Measurements from ENCODE around the gene MKKS.

Gene MKKS

DNA sequence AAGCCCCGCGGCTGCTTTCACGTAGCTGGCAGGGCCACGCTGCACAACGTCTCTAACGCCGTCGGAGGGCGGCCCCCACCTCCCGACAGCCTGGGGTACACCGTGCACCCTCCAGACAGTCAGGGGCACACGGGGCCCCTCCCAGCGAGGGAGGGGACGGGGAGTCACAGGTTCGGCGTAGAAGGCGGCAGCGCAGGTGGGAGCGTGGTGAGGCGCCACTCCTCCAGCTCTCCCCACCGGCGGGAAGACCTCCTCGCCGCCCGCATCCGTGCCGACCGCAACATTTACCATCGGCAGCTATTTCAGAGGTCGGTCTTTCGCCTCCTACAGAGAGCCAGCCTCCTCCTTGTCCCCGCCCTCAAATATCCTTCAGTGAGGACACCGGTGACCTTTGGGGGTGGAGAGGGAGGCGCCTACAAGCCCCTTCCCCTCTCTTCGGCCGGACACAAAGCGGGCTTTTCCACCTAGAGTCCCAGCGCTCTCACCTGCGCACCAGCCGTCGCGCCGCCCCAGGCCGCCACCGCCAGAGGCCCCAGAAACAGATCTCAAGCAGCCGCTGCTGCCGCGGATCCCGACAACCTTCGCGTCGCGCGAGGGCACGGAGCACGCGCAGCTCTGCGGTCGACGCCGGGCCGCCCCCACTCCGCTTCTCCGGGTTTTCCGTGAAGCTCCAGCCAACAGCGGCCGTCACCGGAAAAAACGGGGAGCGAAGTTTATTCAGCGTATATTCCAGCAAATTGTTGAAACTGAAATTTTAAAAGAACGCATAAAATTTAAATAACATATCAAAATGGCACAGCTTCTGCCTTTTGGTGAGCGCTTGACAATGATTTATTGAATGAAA lies at the start of gene MKKS:
MKKS (minus strand) TSS at position 600 of the 844 bp plus-strand sequence. CDS start 20,708 bp downstream, outside the sequence.
- TF ChIP-seq, protein P1, sequence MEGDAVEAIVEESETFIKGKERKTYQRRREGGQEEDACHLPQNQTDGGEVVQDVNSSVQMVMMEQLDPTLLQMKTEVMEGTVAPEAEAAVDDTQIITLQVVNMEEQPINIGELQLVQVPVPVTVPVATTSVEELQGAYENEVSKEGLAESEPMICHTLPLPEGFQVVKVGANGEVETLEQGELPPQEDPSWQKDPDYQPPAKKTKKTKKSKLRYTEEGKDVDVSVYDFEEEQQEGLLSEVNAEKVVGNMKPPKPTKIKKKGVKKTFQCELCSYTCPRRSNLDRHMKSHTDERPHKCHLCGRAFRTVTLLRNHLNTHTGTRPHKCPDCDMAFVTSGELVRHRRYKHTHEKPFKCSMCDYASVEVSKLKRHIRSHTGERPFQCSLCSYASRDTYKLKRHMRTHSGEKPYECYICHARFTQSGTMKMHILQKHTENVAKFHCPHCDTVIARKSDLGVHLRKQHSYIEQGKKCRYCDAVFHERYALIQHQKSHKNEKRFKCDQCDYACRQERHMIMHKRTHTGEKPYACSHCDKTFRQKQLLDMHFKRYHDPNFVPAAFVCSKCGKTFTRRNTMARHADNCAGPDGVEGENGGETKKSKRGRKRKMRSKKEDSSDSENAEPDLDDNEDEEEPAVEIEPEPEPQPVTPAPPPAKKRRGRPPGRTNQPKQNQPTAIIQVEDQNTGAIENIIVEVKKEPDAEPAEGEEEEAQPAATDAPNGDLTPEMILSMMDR (IDR thresholded peaks at IDR 0.05) = no peak
- Histone ChIP-seq H3K9me3 (no peaks in the 10 kb centered on the region), H3K27me3 (no peaks in the 10 kb centered on the region), H3K4me1 (ENCODE audit: control insufficient read depth in 1 of 2, insufficient read depth in 1 of 2, low read depth in 1 of 2, low read length in 1 of 2) (peaks cover 20 to 25% of the 10 kb centered on the region in 2 experiments), H3K4me3 (ENCODE audit: low read depth in 1 of 2, low read length in 1 of 2) (peak within 1 kb of the TSS; percentile 79 to 90), H3K36me3 (no peaks in the 10 kb centered on the region), H3K27ac (peak within 1 kb of the TSS; percentile 90)

DNA sequence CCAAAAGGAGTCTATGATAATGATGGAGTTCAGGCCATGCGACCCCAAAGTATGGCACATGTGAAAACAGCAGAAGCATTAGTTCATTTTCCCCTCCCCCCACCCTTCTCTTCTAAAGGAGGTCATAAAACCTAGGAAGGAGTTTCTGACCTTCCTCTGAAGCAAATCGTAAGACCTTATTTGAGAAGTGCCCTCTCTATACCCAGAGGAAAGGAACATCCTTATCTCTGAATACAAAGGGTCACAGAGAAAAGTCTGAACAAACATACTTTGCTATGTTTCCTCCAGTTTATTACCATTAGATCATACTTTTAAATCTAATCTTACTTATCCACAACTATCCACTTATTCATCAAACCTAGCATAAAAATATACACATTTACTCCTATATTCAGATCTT lies 49.7 kb upstream of the MKKS start:
- H3K27ac ChIP-seq = no peak overlapping the region

DNA sequence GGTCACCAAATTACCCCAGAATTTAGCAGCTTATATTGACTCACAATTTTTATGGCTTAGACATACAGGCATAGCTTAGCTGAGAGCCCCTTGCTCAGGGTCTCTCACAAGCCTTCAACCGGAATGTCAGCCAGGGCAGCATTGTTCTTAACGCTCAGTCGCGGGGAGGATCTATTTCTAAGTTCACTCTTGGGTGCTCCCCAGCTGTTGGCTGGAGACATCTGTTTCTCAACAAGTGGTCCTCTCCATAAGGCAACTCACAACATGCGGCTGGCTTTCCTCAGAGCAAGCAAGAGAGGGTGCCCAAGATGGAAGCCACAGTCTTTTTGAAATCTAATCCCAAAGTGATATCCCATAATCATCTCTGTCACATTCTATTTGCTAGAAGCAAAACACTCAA lies 47.7 kb upstream of the MKKS start:
- no peaks in the 10 kb centered on the region for H3K9me3 ChIP-seq

More for the DNA sequence above, 49.7 kb upstream of the MKKS start:
- TF ChIP-seq, protein P1 (IDR thresholded peaks at IDR 0.05) = no peak
- Histone ChIP-seq H3K4me1 (ENCODE audit: control insufficient read depth in 1 of 2, insufficient read depth in 1 of 2, low read depth in 1 of 2, low read length in 1 of 2) (peaks cover 33 to 36% of the 10 kb centered on the region in 2 experiments), H3K4me3 (ENCODE audit: low read depth in 1 of 2, low read length in 1 of 2) (no peak overlapping the region), H3K9me3 (no peaks in the 10 kb centered on the region), H3K27me3 (no peaks in the 10 kb centered on the region), H3K36me3 (no peaks in the 10 kb centered on the region)

GRCh38 chr20:10478930-10479329 lies 44.9 kb upstream of the MKKS start:
- TF ChIP-seq, protein P1 (IDR thresholded peaks at IDR 0.05) = no peak
- Histone ChIP-seq H3K27ac (no peak overlapping the region), H3K27me3 (no peaks in the 10 kb centered on the region), H3K9me3 (no peaks in the 10 kb centered on the region), H3K4me3 (ENCODE audit: low read depth in 1 of 2, low read length in 1 of 2) (no peak overlapping the region), H3K36me3 (no peaks in the 10 kb centered on the region), H3K4me1 (ENCODE audit: control insufficient read depth in 1 of 2, insufficient read depth in 1 of 2, low read depth in 1 of 2, low read length in 1 of 2) (peaks cover 31% of the 10 kb centered on the region in 2 experiments)

More for the DNA sequence above, 47.7 kb upstream of the MKKS start:
- TF ChIP-seq, protein P1 (IDR thresholded peaks at IDR 0.05) = no peak
- Histone ChIP-seq H3K27me3 (no peaks in the 10 kb centered on the region), H3K36me3 (no peaks in the 10 kb centered on the region), H3K27ac (no peak overlapping the region), H3K4me3 (ENCODE audit: low read depth in 1 of 2, low read length in 1 of 2) (no peak overlapping the region), H3K4me1 (ENCODE audit: control insufficient read depth in 1 of 2, insufficient read depth in 1 of 2, low read depth in 1 of 2, low read length in 1 of 2) (peaks cover 13 to 18% of the 10 kb centered on the region in 2 experiments)

- no peak overlapping the region for H3K4me3 ChIP-seq (ENCODE audit: low read depth in 1 of 2, low read length in 1 of 2)
- peaks cover 31% of the 10 kb centered on the region in 2 experiments for H3K4me1 ChIP-seq (ENCODE audit: control insufficient read depth in 1 of 2, insufficient read depth in 1 of 2, low read depth in 1 of 2, low read length in 1 of 2)
- TF ChIP-seq, protein P1 (IDR thresholded peaks at IDR 0.05) = no peak
- no peaks in the 10 kb centered on the region for H3K36me3 ChIP-seq
- no peak overlapping the region for H3K27ac ChIP-seq
- H3K27me3 ChIP-seq = no peaks in the 10 kb centered on the region
- no peaks in the 10 kb centered on the region for H3K9me3 ChIP-seq
Measured at GRCh38 chr20:10478205-10478604, 44.2 kb upstream of the MKKS start.
